Heart left ventricle (tissue), 16 donors: ENCODE data around the gene MYO5A. TPM values are rescaled to one million over a fixed set of nuclear protein-coding genes. Genes with fewer than 3 reads are reported as not detected.
A peak's percentile ranks its signal among the peaks of the same experiment; 100 is the strongest.

Source experiments
- ATAC-seq, 4 donors: fragments of 200-7000 bp; cut with Tn5 transposase; one replicate each; pipeline ENCODE4 v1.9.1; 2020 to 2022; ENCODE audit warnings: moderate library complexity in 4 of 4, mild to moderate bottlenecking in 3 of 4, moderate number of reproducible peaks in 1 of 4
- DNase-seq, 5 donors: peaks; one replicate each; pipeline ENCODE4 v3.0.0-alpha.2; 2020
- H3K27ac ChIP-seq, 12 donors: fragments of 200-600 bp; sonication (generic) in 4 of 12; one replicate each; pipeline versions ENCODE4 v1.5.0 to v1.8.0; 2016 to 2022; ENCODE audit warnings: mild to moderate bottlenecking in 2 of 12
- H3K27me3 ChIP-seq, 9 donors: fragments of 200-600 bp; sonication (generic) in 2 of 9; one replicate each; pipeline versions ENCODE4 v1.5.1 to v1.8.0; 2016 to 2022; ENCODE audit warnings: mild to moderate bottlenecking in 3 of 9
- H3K36me3 ChIP-seq, 9 donors: fragments of 200-600 bp; sonication (generic) in 2 of 9; one replicate each; pipeline versions ENCODE4 v1.5.0 to v1.8.0; 2018 to 2022; ENCODE audit warnings: mild to moderate bottlenecking in 2 of 9
- H3K4me1 ChIP-seq, 12 donors: fragments of 200-600 bp; sonication (generic) in 4 of 12; one replicate each; pipeline versions ENCODE4 v1.5.0 to v1.8.0; 2016 to 2022; ENCODE audit warnings: mild to moderate bottlenecking in 3 of 12
- H3K4me3 ChIP-seq, 12 donors: fragments of 200-600 bp; sonication (generic) in 4 of 12; one replicate each; pipeline versions ENCODE4 v1.5.0 to v1.8.0; 2017 to 2022; ENCODE audit warnings: mild to moderate bottlenecking in 9 of 12, moderate library complexity in 4 of 12
- H3K9me3 ChIP-seq, 12 donors: fragments of 200-600 bp; sonication (generic) in 4 of 12; one replicate each; pipeline versions ENCODE4 v1.5.0 to v1.8.0; 2016 to 2022; ENCODE audit warnings: mild to moderate bottlenecking in 1 of 12
- POLR2A ChIP-seq, 2 donors: fragments of 450-650 bp; IDR thresholded peaks; one replicate each; pipeline ENCODE4 v1.6.1; 2017; ENCODE audit warnings: antibody characterized with exemption in 2 of 2, mild to moderate bottlenecking in 2 of 2, moderate library complexity in 2 of 2
- WGBS, 4 donors: extraction: QIAGEN DNeasy Blood & Tissue Kit in 2 of 4; methylation state at CpG; one replicate each; pipeline versions ENCODE4 v1.1.5 to v1.1.7; 2013 to 2018; 5-methylcytosine and 5-hydroxymethylcytosine counted together
- intact Hi-C, 10 donors: fragments of 100-400 bp; cut with DNase I; formaldehyde crosslinking; loops; one replicate each; pipeline versions ENCODE4 v1.11.1 to v1.14.2; 2022
- polyA plus RNA-seq, 2 donors: library from polyadenylated mRNA; stranded (reverse); fragments of 200-250 nt; gene quantifications; one replicate each; pipeline ENCODE4 v1.2.3, GENCODE V29; 2013
- total RNA-seq, 9 donors: library from RNA; depleted of rRNA in 2 of 9; stranded (reverse); fragments of >200 nt in 2 of 9; fragmentation: NEBNext Ultra II Directional in 3 of 9; extraction: Animal tissue kit (Norgen Biotek cat#: 25700) in 3 of 9; gene quantifications; one replicate each; pipeline versions ENCODE4 v1.1.0 to v1.2.4, GENCODE V29; 2016 to 2023
- TF ChIP-seq, protein P1 (sequence below), 12 donors: fragments of 200-600 bp; sonication (generic) in 4 of 12; IDR thresholded peaks; one replicate each; pipeline versions ENCODE4 v1.5.0 to v1.8.0; 2018 to 2022; ENCODE audit warnings: antibody characterized with exemption in 12 of 12, mild to moderate bottlenecking in 5 of 12
- donor health status: ischemic (EF 13 %, LVEDD 7.1; RV severe dilation, severe dysfunction).
- donor health status: healthy with polysubstance abuse.
- donor health status: DM: no; HTN: yes; CAD: no.
- donor health status: DM: no; HTN: no; CAD: no.
- donor health status: ischemic (EF 25% LVEDD 6.9; RV normal size, moderate dysfunction).
- donor health status: ischemic (EF 25% LVEDD 5.7; RV mildly dilated, moderate dysfunction).
- donor health status: healthy.
- donor health status: DM: yes; HTN: yes; CAD: no.
- donor health status: ischemic (EF 35%, LVEDD 5.7; RV mildly dilated, moderate dysfunction).
- donor health status: nonischemic (EF 11% LVEDD 7.7; RV severe dilation, severe dysfunction).
- donor health status: DM: yes; HTN: yes; CAD: no.
- donor health status: PGD.
- donor health status: ischemic (EF 29% LVEDD 5.4; RV normal size, mild dysfunction).
- donor health status: nonischemic (EF 23%, LVEDD 6.1; RV moderate dilation, normal function).

MYO5A gene
- total and polyA plus RNA-seq, 11 donors: 3.2 to 29.6 (median 6.9) TPM

DNA sequence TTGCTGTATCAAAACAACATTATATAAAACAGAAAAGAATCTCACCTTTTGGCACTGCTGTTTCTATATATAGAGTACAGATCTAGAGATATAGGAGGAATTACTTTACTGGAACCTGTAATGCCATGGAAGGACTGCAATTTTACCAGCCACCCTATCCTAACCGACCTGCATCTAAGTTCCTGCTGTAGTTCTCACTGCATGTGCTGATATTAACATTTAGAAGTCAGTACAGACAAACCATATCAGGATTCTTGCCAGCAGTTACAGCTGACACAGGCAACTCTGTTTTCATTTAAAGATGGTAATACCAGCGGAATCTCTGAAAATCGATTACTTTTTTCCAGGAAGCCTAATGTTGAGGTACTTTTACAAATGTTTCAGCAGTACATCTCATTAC, 159.7 kb downstream of the MYO5A start:
- peaks cover 0 to 17% (median 5%) of the 10 kb centered on the region in 12 donors for H3K4me1 ChIP-seq
- no peak overlapping the region for H3K4me3 ChIP-seq
- intact Hi-C loops: no loop called here
- peak overlapping the region in 4 of 12 donors; percentile 14 to 35 (median 26) for H3K27ac ChIP-seq
- no peak for TF ChIP-seq POLR2A (IDR thresholded peaks at IDR 0.05)
- TF ChIP-seq, protein P1, sequence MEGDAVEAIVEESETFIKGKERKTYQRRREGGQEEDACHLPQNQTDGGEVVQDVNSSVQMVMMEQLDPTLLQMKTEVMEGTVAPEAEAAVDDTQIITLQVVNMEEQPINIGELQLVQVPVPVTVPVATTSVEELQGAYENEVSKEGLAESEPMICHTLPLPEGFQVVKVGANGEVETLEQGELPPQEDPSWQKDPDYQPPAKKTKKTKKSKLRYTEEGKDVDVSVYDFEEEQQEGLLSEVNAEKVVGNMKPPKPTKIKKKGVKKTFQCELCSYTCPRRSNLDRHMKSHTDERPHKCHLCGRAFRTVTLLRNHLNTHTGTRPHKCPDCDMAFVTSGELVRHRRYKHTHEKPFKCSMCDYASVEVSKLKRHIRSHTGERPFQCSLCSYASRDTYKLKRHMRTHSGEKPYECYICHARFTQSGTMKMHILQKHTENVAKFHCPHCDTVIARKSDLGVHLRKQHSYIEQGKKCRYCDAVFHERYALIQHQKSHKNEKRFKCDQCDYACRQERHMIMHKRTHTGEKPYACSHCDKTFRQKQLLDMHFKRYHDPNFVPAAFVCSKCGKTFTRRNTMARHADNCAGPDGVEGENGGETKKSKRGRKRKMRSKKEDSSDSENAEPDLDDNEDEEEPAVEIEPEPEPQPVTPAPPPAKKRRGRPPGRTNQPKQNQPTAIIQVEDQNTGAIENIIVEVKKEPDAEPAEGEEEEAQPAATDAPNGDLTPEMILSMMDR (IDR thresholded peaks at IDR 0.05): no peak
- H3K36me3 ChIP-seq: peaks cover 0 to 94% (median 49%) of the 10 kb centered on the region in 9 donors
- 72 to 85% (median 80%) methylated on average over 3 of the region's 3 CpGs for WGBS, 4 donors
- no peaks in the 10 kb centered on the region for H3K9me3 ChIP-seq
- ATAC-seq (peak in 3 of 4 donors; percentile 29 to 39 (median 32)), DNase-seq (no peak)
- no peaks in the 10 kb centered on the region for H3K27me3 ChIP-seq

DNA sequence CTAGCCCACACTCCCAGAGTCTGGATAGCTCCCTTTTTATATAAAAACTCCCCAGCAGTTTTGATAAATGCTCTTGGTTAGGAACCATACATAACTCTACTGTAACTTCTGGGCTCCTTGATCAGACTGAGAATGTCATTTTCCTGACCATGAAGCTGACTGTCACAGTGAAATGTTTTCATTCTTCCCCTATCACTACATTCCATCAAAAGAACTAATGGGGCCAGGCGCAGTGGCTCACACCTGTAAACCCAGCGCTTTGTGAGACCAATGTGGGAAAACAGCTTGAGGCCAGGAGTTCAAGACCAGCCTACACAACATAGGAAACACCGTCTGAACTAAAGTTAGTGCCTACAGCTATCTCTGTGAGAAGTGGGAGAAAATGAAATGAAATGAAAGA, 160.3 kb downstream of the MYO5A start:
- TF ChIP-seq, protein P1 (IDR thresholded peaks at IDR 0.05): no peak
- TF ChIP-seq POLR2A (IDR thresholded peaks at IDR 0.05): no peak
- Histone ChIP-seq H3K4me3 (no peak overlapping the region), H3K4me1 (peaks cover 0 to 17% (median 5%) of the 10 kb centered on the region in 12 donors), H3K27ac (peak overlapping the region in 1 of 12 donors; percentile 33), H3K27me3 (no peaks in the 10 kb centered on the region), H3K36me3 (peaks cover 0 to 94% (median 49%) of the 10 kb centered on the region in 9 donors), H3K9me3 (no peaks in the 10 kb centered on the region)
- intact Hi-C loops: no loop called here
- DNase-seq (no peak), ATAC-seq (no peak)
- WGBS, 4 donors: 78 to 85% (median 82%) methylated on average over 3 of the region's 3 CpGs

DNA sequence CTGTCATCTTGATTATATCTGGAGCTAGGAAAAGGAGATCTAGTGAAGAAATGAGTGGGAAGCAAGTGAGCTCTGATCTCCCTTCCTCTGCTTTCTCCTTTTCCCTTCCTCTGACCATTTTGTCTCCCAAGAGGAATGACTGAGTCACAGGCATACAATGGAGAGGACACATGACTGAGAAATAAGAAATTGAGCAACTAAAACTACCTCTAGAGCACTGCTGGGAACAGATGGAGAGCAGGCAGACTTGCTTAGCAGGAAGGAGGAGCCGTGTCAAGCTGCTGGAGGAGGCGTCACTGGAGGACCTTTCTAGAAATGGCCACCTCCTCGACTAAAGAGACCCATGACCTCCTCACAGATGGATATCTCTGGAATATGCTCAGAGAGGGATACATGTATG, 166.2 kb downstream of the MYO5A start:
- 59 to 86% (median 74%) methylated on average over 3 of the region's 3 CpGs for WGBS, 4 donors
- H3K27me3 ChIP-seq: no peaks in the 10 kb centered on the region
- ATAC-seq: peak; percentile 63 to 93 (median 82)

DNA sequence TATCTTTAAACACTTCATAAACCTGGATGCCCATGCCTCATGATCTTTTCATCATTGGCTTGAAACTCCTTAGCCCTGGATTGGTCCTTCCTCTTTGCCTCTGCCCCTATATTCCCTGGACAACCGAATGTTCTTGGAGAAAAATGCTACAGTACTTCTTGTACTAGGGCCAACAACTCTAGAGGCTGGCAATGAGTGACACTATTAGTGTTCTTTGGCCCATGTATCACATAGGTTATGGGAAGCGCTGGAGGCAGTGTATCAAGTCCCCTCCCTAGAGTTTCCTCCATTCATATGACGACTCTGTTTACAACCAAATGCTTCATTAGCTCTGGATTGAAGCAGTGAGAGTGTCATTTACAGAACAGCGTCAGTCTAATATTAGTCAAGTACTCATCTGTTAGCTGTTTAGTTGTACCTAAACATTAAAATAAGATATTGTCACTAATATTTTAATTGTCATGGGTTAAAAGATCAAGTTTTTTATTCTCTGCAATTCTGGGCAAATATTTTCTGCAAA, 166.6 kb downstream of the MYO5A start:
- Histone ChIP-seq H3K27ac (peak overlapping the region in 2 of 12 donors; percentile 10 to 47), H3K4me1 (peaks cover 0 to 19% (median 0%) of the 10 kb centered on the region in 12 donors), H3K4me3 (no peak overlapping the region), H3K9me3 (no peaks in the 10 kb centered on the region), H3K27me3 (no peaks in the 10 kb centered on the region), H3K36me3 (peaks cover 0 to 74% (median 41%) of the 10 kb centered on the region in 9 donors)
- TF ChIP-seq, protein P1 (IDR thresholded peaks at IDR 0.05): no peak
- TF ChIP-seq POLR2A (IDR thresholded peaks at IDR 0.05): no peak
- ATAC-seq: peak in 2 of 4 donors; percentile 48 to 56
- no peak for DNase-seq
- 78 to 89% (median 78%) methylated on average over 4 of the region's 4 CpGs for WGBS, 4 donors
- intact Hi-C loops: no loop called here

More for the DNA sequence above, 166.2 kb downstream of the MYO5A start:
- Histone ChIP-seq H3K36me3 (peaks cover 0 to 78% (median 41%) of the 10 kb centered on the region in 9 donors), H3K9me3 (no peaks in the 10 kb centered on the region), H3K4me3 (no peak overlapping the region), H3K27ac (peak overlapping the region in 1 of 12 donors; percentile 17), H3K4me1 (peaks cover 0 to 19% (median 0%) of the 10 kb centered on the region in 12 donors)
- DNase-seq: peak in 1 of 5 donors; percentile 31
- TF ChIP-seq POLR2A (IDR thresholded peaks at IDR 0.05): no peak
- TF ChIP-seq, protein P1 (IDR thresholded peaks at IDR 0.05): no peak
- intact Hi-C loops: no loop called here
